Glomerular visceral epithelial cell (primary cell): Measurements from ENCODE around the gene LHX4.
A peak's percentile ranks its signal among the peaks of the same experiment; 100 is the strongest.

Experiments used
- DNase-seq: peaks from one replicate; pipeline ENCODE4 v3.0.0-alpha.2; 2016; ENCODE audit errors: extremely low spot score

LHX4 gene

GRCh38 chr1:180257486-180257885, 27.4 kb downstream of the LHX4 start:
- no peak for DNase-seq

GRCh38 chr1:180258290-180258689, 28.2 kb downstream of the LHX4 start:
- DNase-seq, result no peak

GRCh38 chr1:180258935-180259334, 28.9 kb downstream of the LHX4 start:
- DNase-seq, result no peak

GRCh38 chr1:180259431-180260338, 29.6 kb downstream of the LHX4 start:
- no peak for DNase-seq

- DNase-seq, result no peak
These were observed 30.5 kb downstream of the LHX4 start for GRCh38 chr1:180260541-180260940.

GRCh38 chr1:180261030-180261429, 31.0 kb downstream of the LHX4 start:
- no peak for DNase-seq

- no peak for DNase-seq
These were observed 31.6 kb downstream of the LHX4 start for GRCh38 chr1:180261524-180262155.

- peak; percentile 71 for DNase-seq
These were observed 32.8 kb downstream of the LHX4 start for GRCh38 chr1:180262628-180263488.

- DNase-seq, result no peak
These were observed 34.5 kb downstream of the LHX4 start for GRCh38 chr1:180264595-180264994.

GRCh38 chr1:180265201-180265600, 35.1 kb downstream of the LHX4 start:
- no peak for DNase-seq

GRCh38 chr1:180265871-180266270, 35.8 kb downstream of the LHX4 start:
- DNase-seq, result no peak

GRCh38 chr1:180266275-180267210, 36.5 kb downstream of the LHX4 start:
- no peak for DNase-seq

- DNase-seq, result no peak
These were observed 37.1 kb downstream of the LHX4 start for GRCh38 chr1:180267211-180267561.

- DNase-seq, result no peak
These were observed 37.9 kb downstream of the LHX4 start for GRCh38 chr1:180267761-180268555.

- DNase-seq, result no peak
These were observed 38.6 kb downstream of the LHX4 start for GRCh38 chr1:180268556-180269075.

- no peak for DNase-seq
These were observed 39.8 kb downstream of the LHX4 start for GRCh38 chr1:180269645-180270529.

GRCh38 chr1:180270530-180271271, 40.6 kb downstream of the LHX4 start:
- DNase-seq, result no peak
